ENCODE measurements around the gene AFAP1.

DNA sequence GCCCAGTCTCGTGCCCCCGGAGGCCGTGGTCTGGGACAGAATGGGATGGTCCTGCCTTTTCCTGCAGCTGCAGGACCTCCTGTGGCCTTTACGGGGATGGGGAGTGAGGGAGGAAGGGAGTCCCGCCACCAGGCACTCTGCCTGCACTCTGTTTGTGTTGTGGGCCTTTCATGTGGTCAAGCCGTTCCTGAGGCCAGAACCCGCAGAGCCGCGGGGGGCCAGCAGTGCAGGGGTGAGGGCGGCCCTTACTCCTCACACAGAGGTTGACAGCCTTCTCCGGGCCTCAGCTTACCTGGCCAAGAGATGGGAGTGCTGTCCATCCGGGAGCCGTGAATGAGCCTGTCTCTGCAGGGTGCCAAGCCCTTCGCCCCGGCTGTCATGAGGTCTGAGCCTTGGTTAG is 230.7 kb downstream of the AFAP1 start:
- TF ChIP-seq POLR2AphosphoS5 (IDR thresholded peaks at IDR 0.05; ENCODE audit: low read depth, low read length): no peak
- no peak for TF ChIP-seq REST (IDR thresholded peaks at IDR 0.05; ENCODE audit: insufficient read depth in 1 of 2, low read depth in 2 of 2, low read length in 2 of 2)

Measured in PFSK-1 (cell line).